Testis (tissue), 2 donors: ENCODE measurements around the gene NLGN1.
"Not testable (repeated sequence)": the region's sequence is repeated elsewhere in the genome, so short reads cannot be mapped to it uniquely, and the experiment has no call there.

Source experiments
- POLR2A ChIP-seq: fragments of 450-650 bp; IDR thresholded peaks from one replicate; pipeline ENCODE4 v1.6.1; 2017; ENCODE audit warnings: antibody characterized with exemption, mild to moderate bottlenecking, moderate library complexity
- TF ChIP-seq, protein P1 (sequence below), 3 experiments: fragments of 450-650 bp in 2 of 3; fragments of 200-600 bp in 1 of 3; sonication (generic) in 1 of 3; IDR thresholded peaks; one replicate each; pipeline ENCODE4 v1.5.1; 2016 to 2019; ENCODE audit warnings: antibody characterized with exemption in 3 of 3, mild to moderate bottlenecking in 2 of 3, moderate library complexity in 1 of 3

DNA sequence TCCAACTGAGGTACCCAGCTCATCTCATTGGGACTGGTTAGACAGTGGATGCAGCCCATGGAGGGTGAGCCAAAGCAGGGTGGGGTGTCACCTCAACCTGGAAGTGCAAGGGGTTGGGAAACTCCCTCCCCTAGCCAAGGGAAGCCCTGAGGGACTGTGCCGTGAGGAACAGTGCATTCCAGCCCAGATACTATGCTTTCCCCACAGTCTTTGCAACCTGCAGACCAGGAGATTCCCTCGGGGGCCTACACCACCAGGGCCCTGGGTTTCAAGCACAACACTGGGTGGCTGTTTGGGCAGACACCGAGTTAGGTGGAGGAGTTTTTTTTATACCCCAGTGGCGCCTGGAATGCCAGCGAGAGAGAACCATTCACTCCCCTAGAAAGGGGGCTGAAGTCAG, 15.6 kb upstream of the NLGN1 start:
- TF ChIP-seq, protein P1, sequence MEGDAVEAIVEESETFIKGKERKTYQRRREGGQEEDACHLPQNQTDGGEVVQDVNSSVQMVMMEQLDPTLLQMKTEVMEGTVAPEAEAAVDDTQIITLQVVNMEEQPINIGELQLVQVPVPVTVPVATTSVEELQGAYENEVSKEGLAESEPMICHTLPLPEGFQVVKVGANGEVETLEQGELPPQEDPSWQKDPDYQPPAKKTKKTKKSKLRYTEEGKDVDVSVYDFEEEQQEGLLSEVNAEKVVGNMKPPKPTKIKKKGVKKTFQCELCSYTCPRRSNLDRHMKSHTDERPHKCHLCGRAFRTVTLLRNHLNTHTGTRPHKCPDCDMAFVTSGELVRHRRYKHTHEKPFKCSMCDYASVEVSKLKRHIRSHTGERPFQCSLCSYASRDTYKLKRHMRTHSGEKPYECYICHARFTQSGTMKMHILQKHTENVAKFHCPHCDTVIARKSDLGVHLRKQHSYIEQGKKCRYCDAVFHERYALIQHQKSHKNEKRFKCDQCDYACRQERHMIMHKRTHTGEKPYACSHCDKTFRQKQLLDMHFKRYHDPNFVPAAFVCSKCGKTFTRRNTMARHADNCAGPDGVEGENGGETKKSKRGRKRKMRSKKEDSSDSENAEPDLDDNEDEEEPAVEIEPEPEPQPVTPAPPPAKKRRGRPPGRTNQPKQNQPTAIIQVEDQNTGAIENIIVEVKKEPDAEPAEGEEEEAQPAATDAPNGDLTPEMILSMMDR (IDR thresholded peaks at IDR 0.05): not testable (repeated sequence)
- TF ChIP-seq POLR2A: not testable (repeated sequence)
